Measurements from ENCODE around the gene CDC25B. TPM values are rescaled to one million over a fixed set of nuclear protein-coding genes. Genes with fewer than 3 reads are reported as not detected.

The CDC25B gene
- total and polyA plus RNA-seq, 2 of the 8 experiments (the other 6 are each of a cell fraction or from before 2014, with no cell fraction given), result 21.7 to 31.2 TPM

GRCh38 chr20:3828798-3829197, 32.7 kb downstream of the CDC25B start:
- Histone ChIP-seq H2BK5ac (ENCODE audit: low read depth, low read length) (no peak overlapping the region), H3K23ac (ENCODE audit: insufficient read length) (no peak overlapping the region), H4K91ac (replicated peaks; ENCODE audit: insufficient read length, low read length) (no peak overlapping the region), H3K18ac (ENCODE audit: extremely low read depth, low read length) (no peak overlapping the region), H3K4me3 (ENCODE audit: extremely low read depth in 1 of 4, insufficient read depth in 2 of 4, low read depth in 3 of 4, low read length in 4 of 4) (no peak overlapping the region), H3K9me3 (ENCODE audit: insufficient read depth in 2 of 2, low read depth in 1 of 2, low read length in 1 of 2) (no peaks in the 10 kb centered on the region), H3K9ac (replicated peaks in 1 of 4; ENCODE audit: extremely low read depth in 1 of 4, low read depth in 3 of 4, low read length in 3 of 4) (no peak overlapping the region), H3K4me1 (replicated peaks in 1 of 4; ENCODE audit: control insufficient read depth in 3 of 4, insufficient read depth in 4 of 4, low read length in 3 of 4) (no peaks in the 10 kb centered on the region), H2AK5ac (ENCODE audit: low read depth, low read length) (no peak overlapping the region), H4K5ac (ENCODE audit: insufficient read length, low read depth, low read length) (no peak overlapping the region), H3K4me2 (ENCODE audit: insufficient read depth in 1 of 2, low read depth in 2 of 2, low read length in 2 of 2) (no peak overlapping the region), H2BK12ac (ENCODE audit: low read depth, low read length) (no peak overlapping the region), H2AFZ (ENCODE audit: low read length) (no peak overlapping the region), H3K14ac (ENCODE audit: insufficient read length) (no peak overlapping the region), H3K36me3 (ENCODE audit: control insufficient read depth in 2 of 4, insufficient read depth in 4 of 4, low read length in 3 of 4) (no peaks in the 10 kb centered on the region), H2BK15ac (ENCODE audit: low read length) (no peak overlapping the region), H3K79me1 (ENCODE audit: low read depth, low read length) (no peaks in the 10 kb centered on the region), H2BK120ac (replicated peaks; ENCODE audit: low read depth, low read length) (no peak overlapping the region), H3K79me2 (ENCODE audit: control insufficient read depth in 1 of 2, insufficient read depth in 2 of 2, low read length in 2 of 2) (no peaks in the 10 kb centered on the region), H3K23me2 (ENCODE audit: low read depth, low read length) (no peaks in the 10 kb centered on the region), H4K20me1 (replicated peaks in 1 of 2; ENCODE audit: control insufficient read depth in 1 of 2, insufficient read depth in 2 of 2, low read length in 2 of 2) (no peaks in the 10 kb centered on the region), H4K8ac (ENCODE audit: extremely low read depth, insufficient read depth, low read length) (no peak overlapping the region), H3K4ac (replicated peaks; ENCODE audit: insufficient read length, low read depth, low read length) (no peak overlapping the region), H3K27me3 (replicated peaks in 1 of 4; ENCODE audit: control insufficient read depth in 3 of 4, extremely low read depth in 1 of 4, insufficient read depth in 3 of 4, low read length in 3 of 4) (no peaks in the 10 kb centered on the region), H2BK20ac (ENCODE audit: low read length) (no peak overlapping the region), H3K56ac (replicated peaks; ENCODE audit: insufficient read length, low read depth, low read length) (no peak overlapping the region), H3K27ac (ENCODE audit: low read depth, low read length) (no peak overlapping the region)
- 87% methylated on average over 3 of the region's 3 CpGs; no CpG with 5 or more reads in 1 of the 2 experiments for WGBS, 2 experiments (ENCODE audit: extremely low coverage in 1 of 2, insufficient coverage in 1 of 2, insufficient read length in 1 of 2, insufficient replicate concordance in 2 of 2, low coverage in 1 of 2, low lambda C conversion rate in 2 of 2, missing lambda C conversion rate in 1 of 2)
- no peak for FAIRE-seq
- ChIA-PET POLR2A (ENCODE audit: partially characterized antibody) (interaction anchor here (0.6 kb wide), 1 partner anchor 50 kb away, joined by 3 read pairs; no protein-coding TSS in a partner anchor), CTCF (ENCODE audit: partially characterized antibody) (interaction anchor here (0.7 to 1.7 kb wide), 4 partner anchors 8 to 1937 kb away, joined by 3 to 7 read pairs (median 3); partner anchors contain the start of gene AP5S1)
- no peak for DNase-seq (ENCODE audit: low read depth in 1 of 2, low spot score in 2 of 2)
- TF ChIP-seq SRF (IDR thresholded peaks at IDR 0.05; ENCODE audit: low read depth, low read length), result no peak
- no peak for TF ChIP-seq JUND (IDR thresholded peaks at IDR 0.05; ENCODE audit: low read length)
- no peak for TF ChIP-seq ATF2 (IDR thresholded peaks at IDR 0.05; ENCODE audit: low read length)
- no peak for TF ChIP-seq RNF2 (IDR thresholded peaks at IDR 0.05; ENCODE audit: borderline replicate concordance, low read depth, low read length, missing control alignments, poor library complexity, severe bottlenecking)
- TF ChIP-seq GTF2F1 (IDR thresholded peaks at IDR 0.05; ENCODE audit: borderline replicate concordance, low read depth, low read length), result no peak
- TF ChIP-seq NRF1 (IDR thresholded peaks at IDR 0.05; ENCODE audit: low read depth, low read length), result no peak
- no peak for TF ChIP-seq CEBPB (IDR thresholded peaks at IDR 0.05; ENCODE audit: low read depth, low read length)
- TF ChIP-seq CBX5 (IDR thresholded peaks at IDR 0.05; ENCODE audit: low read depth, low read length), result no peak
- TF ChIP-seq TBP (IDR thresholded peaks at IDR 0.05; ENCODE audit: low read depth, low read length), result no peak
- TF ChIP-seq TCF12 (IDR thresholded peaks at IDR 0.05; ENCODE audit: low read depth, low read length), result no peak
- TF ChIP-seq EZH2 (IDR thresholded peaks at IDR 0.05; ENCODE audit: low read depth, low read length, severe bottlenecking), result no peak
- TF ChIP-seq CHD1 (IDR thresholded peaks at IDR 0.05; ENCODE audit: low read depth, low read length), result no peak
- TF ChIP-seq ZNF274 (IDR thresholded peaks at IDR 0.05; ENCODE audit: borderline replicate concordance, extremely low read depth, low read length), result no peak

All from H1 (cell line).